SK-N-SH treated with all-trans-retinoic acid at 6 μM for 48 hours (cell line): ENCODE results near the gene TLE1.
"Not testable (repeated sequence)": the region's sequence is repeated elsewhere in the genome, so short reads cannot be mapped to it uniquely, and the experiment has no call there.

ENCODE experiments used
- ATAC-seq: fragments of 200-7000 bp; cut with Tn5 transposase; 3 replicates; pipeline ENCODE4 v1.9.1; 2020; ENCODE audit warnings: mild to moderate bottlenecking, moderate library complexity
- BACH2 ChIP-seq: fragments of 250-450 bp; sonication (Bioruptor Pico); IDR thresholded peaks from 2 replicates; pipeline ENCODE4 v1.9.0; 2021; ENCODE audit warnings: mild to moderate bottlenecking, borderline replicate concordance
- CREB5 ChIP-seq: fragments of 250-450 bp; sonication (Bioruptor Pico); IDR thresholded peaks from 2 replicates; pipeline ENCODE4 v1.5.1; 2020; ENCODE audit warnings: low read depth, mild to moderate bottlenecking, moderate library complexity
- CSDC2 ChIP-seq: fragments of 250-450 bp; sonication (Bioruptor Pico); IDR thresholded peaks from 2 replicates; pipeline ENCODE4 v1.5.0; 2020; ENCODE audit warnings: mild to moderate bottlenecking, moderate library complexity
- CSRNP3 ChIP-seq: fragments of 250-450 bp; sonication (Bioruptor Pico); IDR thresholded peaks from 2 replicates; pipeline ENCODE4 v1.5.1; 2021; ENCODE audit warnings: mild to moderate bottlenecking, moderate library complexity
- GLIS3 ChIP-seq: fragments of 250-450 bp; sonication (Bioruptor Pico); IDR thresholded peaks from 2 replicates; pipeline ENCODE4 v1.5.0; 2020; ENCODE audit warnings: mild to moderate bottlenecking, moderate library complexity
- ISL1 ChIP-seq: fragments of 250-450 bp; sonication (Bioruptor Pico); IDR thresholded peaks from 2 replicates; pipeline ENCODE4 v2.1.2; 2022; ENCODE audit warnings: mild to moderate bottlenecking, moderate library complexity
- OSR1 ChIP-seq: fragments of 250-450 bp; sonication (Bioruptor Pico); IDR thresholded peaks from 2 replicates; pipeline ENCODE4 v1.8.0; 2022; ENCODE audit warnings: moderate library complexity, mild to moderate bottlenecking, inconsistent platforms
- PATZ1 ChIP-seq: fragments of 250-450 bp; sonication (Bioruptor Pico); IDR thresholded peaks from 2 replicates; pipeline ENCODE4 v1.8.0; 2020; ENCODE audit warnings: mild to moderate bottlenecking, moderate library complexity, borderline replicate concordance
- POU6F1 ChIP-seq: fragments of 250-450 bp; sonication (Bioruptor Pico); IDR thresholded peaks from 2 replicates; pipeline ENCODE4 v1.8.0; 2021; ENCODE audit warnings: low read depth, mild to moderate bottlenecking, moderate library complexity, borderline replicate concordance
- PPARA ChIP-seq: fragments of 250-450 bp; sonication (Bioruptor Pico); IDR thresholded peaks from 2 replicates; pipeline ENCODE4 v1.5.0; 2020; ENCODE audit warnings: mild to moderate bottlenecking, borderline replicate concordance
- SNAI2 ChIP-seq: fragments of 250-450 bp; sonication (Bioruptor Pico); IDR thresholded peaks from 2 replicates; pipeline ENCODE4 v1.5.0; 2020; ENCODE audit warnings: mild to moderate bottlenecking, moderate library complexity
- TCF4 ChIP-seq: fragments of 250-450 bp; sonication (Bioruptor Pico); IDR thresholded peaks from 2 replicates; pipeline ENCODE4 v1.8.0; 2021; ENCODE audit warnings: mild to moderate bottlenecking, moderate library complexity, borderline replicate concordance
- TOX ChIP-seq: fragments of 250-450 bp; sonication (Bioruptor Pico); IDR thresholded peaks from 2 replicates; pipeline ENCODE4 v1.8.0; 2021; ENCODE audit warnings: mild to moderate bottlenecking, moderate library complexity, borderline replicate concordance
- TSHZ2 ChIP-seq: fragments of 250-450 bp; sonication (Bioruptor Pico); IDR thresholded peaks from 2 replicates; pipeline ENCODE4 v1.5.0; 2020; ENCODE audit warnings: mild to moderate bottlenecking, moderate library complexity
- ZC3H10 ChIP-seq: fragments of 250-450 bp; sonication (Bioruptor Pico); IDR thresholded peaks from 2 replicates; pipeline ENCODE4 v1.5.1; 2021; ENCODE audit warnings: mild to moderate bottlenecking, moderate library complexity
- ZFP3 ChIP-seq: fragments of 250-450 bp; sonication (Bioruptor Pico); IDR thresholded peaks from 2 replicates; pipeline ENCODE4 v1.5.0; 2020; ENCODE audit warnings: mild to moderate bottlenecking, moderate library complexity
- ZFP30 ChIP-seq: fragments of 450-650 bp; formaldehyde crosslinking; IDR thresholded peaks from 2 replicates; pipeline ENCODE4 v1.5.0; 2022; ENCODE audit warnings: mild to moderate bottlenecking, moderate library complexity
- ZNF565 ChIP-seq: fragments of 450-650 bp; formaldehyde crosslinking; conservative IDR thresholded peaks from 2 replicates; pipeline ENCODE4 v1.5.0; 2020; ENCODE audit warnings: low read depth, mild to moderate bottlenecking, moderate library complexity
- ZNF70 ChIP-seq: fragments of 450-650 bp; formaldehyde crosslinking; IDR thresholded peaks from 2 replicates; pipeline ENCODE4 v1.5.0; 2020; ENCODE audit warnings: mild to moderate bottlenecking, moderate library complexity
- ZNF8 ChIP-seq: fragments of 450-650 bp; formaldehyde crosslinking; IDR thresholded peaks from 2 replicates; pipeline ENCODE4 v1.5.0; 2020; ENCODE audit warnings: mild to moderate bottlenecking, moderate library complexity

The TLE1 gene

GRCh38 chr9:81608289-81608657 lies 81.1 kb downstream of the TLE1 start (continued):
- no peak for TF ChIP-seq TSHZ2 (CRISPR knock-in tag)
- no peak for TF ChIP-seq POU6F1 (CRISPR knock-in tag)

- ATAC-seq = no peak
- TF ChIP-seq ISL1 (no peak), TOX (no peak), ZC3H10 (no peak), ZFP30 (CRISPR knock-in tag) (no peak), OSR1 (CRISPR knock-in tag) (no peak), CREB5 (CRISPR knock-in tag) (no peak), BACH2 (CRISPR knock-in tag) (no peak), GLIS3 (no peak), CSRNP3 (CRISPR knock-in tag) (no peak), TSHZ2 (CRISPR knock-in tag) (no peak), PATZ1 (CRISPR knock-in tag) (no peak), ZNF70 (CRISPR knock-in tag) (no peak), TCF4 (no peak), POU6F1 (CRISPR knock-in tag) (no peak), PPARA (no peak), ZNF565 (CRISPR knock-in tag) (no peak), CSDC2 (no peak), ZNF8 (no peak), ZFP3 (CRISPR knock-in tag) (no peak), SNAI2 (CRISPR knock-in tag) (no peak)
Measured at GRCh38 chr9:81607593-81608288, 81.6 kb downstream of the TLE1 start.

GRCh38 chr9:81606261-81606660 lies 83.1 kb downstream of the TLE1 start:
- not testable (repeated sequence) for ATAC-seq
